Activated CD4-positive, alpha-beta T cell treated with anti-CD3 and anti-CD28 coated beads, Interleukin-2, amount 10 ng/mL, durations not matched to agents 24 days and 14 days (primary cell): ENCODE results near the gene RMND5A. TPM values are rescaled to one million over a fixed set of nuclear protein-coding genes. Genes with fewer than 3 reads are reported as not detected.

Experiments used
- DNase-seq: peaks from one replicate; pipeline ENCODE4 v3.0.0; 2022
- H3K27ac Mint-ChIP-seq: one replicate; pipeline ENCODE4 v1.8.0; 2022; ENCODE audit warnings: mild to moderate bottlenecking, mixed read lengths
- H3K27me3 Mint-ChIP-seq: one replicate; pipeline ENCODE4 v1.8.0; 2022; ENCODE audit warnings: mixed read lengths
- H3K36me3 Mint-ChIP-seq: one replicate; pipeline ENCODE4 v1.8.0; 2022; ENCODE audit warnings: low read depth, mild to moderate bottlenecking, mixed read lengths
- H3K4me1 Mint-ChIP-seq: one replicate; pipeline ENCODE4 v1.8.0; 2021; ENCODE audit warnings: mixed read lengths
- H3K4me3 Mint-ChIP-seq: one replicate; pipeline ENCODE4 v1.8.0; 2022; ENCODE audit warnings: mild to moderate bottlenecking, moderate library complexity, mixed read lengths
- H3K9me3 Mint-ChIP-seq: one replicate; pipeline ENCODE4 v1.8.0; 2021; ENCODE audit warnings: mixed read lengths
- intact Hi-C: fragments of 100-400 bp; cut with micrococcal nuclease; formaldehyde crosslinking; loops from one replicate; pipeline ENCODE4 v1.15.1; 2023
- total RNA-seq: library from RNA; stranded (reverse); gene quantifications from 2 replicates; pipeline ENCODE4 v1.2.3, GENCODE V29; 2022

Gene RMND5A
- total RNA-seq, 1 donor from 2014 or later, result 46.4 TPM

DNA sequence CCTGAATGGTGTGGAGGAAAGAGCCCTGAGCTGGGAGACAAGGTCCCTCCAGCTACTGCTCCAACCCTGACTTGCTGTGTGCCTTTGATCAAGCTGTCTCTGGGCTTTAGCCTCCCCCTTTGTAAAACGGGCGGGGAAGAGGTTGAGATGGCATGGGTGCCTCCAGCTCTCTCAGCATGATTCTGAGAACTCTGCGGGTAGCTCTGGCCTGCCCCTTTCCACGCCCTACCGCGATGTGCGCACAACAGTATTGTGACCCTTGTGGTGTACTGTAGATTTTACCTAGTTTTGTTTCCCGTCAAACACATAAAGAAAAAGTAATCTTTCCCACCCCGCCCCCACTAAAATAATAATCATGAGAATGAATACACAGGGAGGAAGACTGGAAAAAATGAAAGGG, 65.4 kb downstream of the RMND5A start:
- H3K36me3 Mint-ChIP-seq, result no peaks in the 10 kb centered on the region
- H3K27ac Mint-ChIP-seq, result no peak overlapping the region
- H3K27me3 Mint-ChIP-seq, result peaks cover 39% of the 10 kb centered on the region
- intact Hi-C loops, result no loop called here
- no peak overlapping the region for H3K4me3 Mint-ChIP-seq
- no peak for DNase-seq
- no peaks in the 10 kb centered on the region for H3K9me3 Mint-ChIP-seq
- H3K4me1 Mint-ChIP-seq, result peaks cover 6% of the 10 kb centered on the region

DNA sequence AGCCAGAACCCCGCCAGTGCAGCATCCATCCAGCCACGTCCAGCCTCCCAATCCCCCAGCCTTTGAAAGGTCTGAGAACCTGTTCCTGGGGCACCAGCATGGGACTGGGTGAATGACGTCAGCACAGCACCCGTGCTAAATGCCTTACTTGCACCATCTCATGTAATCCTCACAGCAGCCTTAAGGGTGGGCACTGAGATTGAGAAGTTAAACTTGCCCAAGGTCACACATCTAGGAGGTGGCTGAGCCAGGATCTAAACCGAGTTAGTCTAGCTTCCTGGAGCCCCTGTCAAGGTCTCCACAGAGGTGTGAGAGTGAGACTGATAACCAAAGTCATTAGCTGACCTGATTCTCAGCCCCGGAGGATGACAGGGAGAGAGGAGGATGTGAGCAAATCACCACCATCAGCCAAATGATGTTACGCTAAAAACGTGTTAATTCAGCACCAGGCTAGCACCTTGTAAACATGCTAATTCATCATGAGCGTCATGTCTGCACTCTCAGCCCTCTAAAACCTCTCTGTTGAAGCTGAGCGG, 66.0 kb downstream of the RMND5A start:
- Mint-ChIP-seq H3K4me1 (peaks cover 9% of the 10 kb centered on the region), H3K9me3 (no peaks in the 10 kb centered on the region), H3K27ac (peak overlapping the region; percentile 11), H3K36me3 (peaks cover 2% of the 10 kb centered on the region), H3K27me3 (peaks cover 42% of the 10 kb centered on the region), H3K4me3 (no peak overlapping the region)
- intact Hi-C loops, result no loop called here
- DNase-seq, result no peak

DNA sequence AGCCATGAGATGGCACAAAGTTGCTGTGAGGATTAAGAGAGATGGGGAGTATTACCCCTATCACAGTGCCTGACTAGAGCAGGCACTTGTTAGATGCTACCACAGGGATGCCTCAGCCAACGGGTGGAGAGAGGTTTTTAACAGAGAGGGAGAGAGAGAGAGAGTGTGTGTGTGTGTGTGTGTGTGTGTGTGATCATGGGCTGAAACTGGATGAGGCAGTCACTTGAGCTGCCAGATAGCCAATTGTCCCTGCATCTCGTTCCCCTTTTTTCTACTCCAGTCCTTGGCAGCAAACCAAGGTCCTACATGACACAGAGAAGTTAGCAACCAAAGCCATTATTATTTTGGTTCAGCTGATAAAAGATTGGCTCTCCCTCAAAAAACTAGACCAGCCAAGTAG, 67.6 kb downstream of the RMND5A start:
- Mint-ChIP-seq H3K9me3 (no peaks in the 10 kb centered on the region), H3K4me1 (peaks cover 18% of the 10 kb centered on the region), H3K27me3 (peaks cover 54% of the 10 kb centered on the region), H3K27ac (no peak overlapping the region), H3K36me3 (peaks cover 4% of the 10 kb centered on the region), H3K4me3 (no peak overlapping the region)
- intact Hi-C loops, result no loop called here
- no peak for DNase-seq

DNA sequence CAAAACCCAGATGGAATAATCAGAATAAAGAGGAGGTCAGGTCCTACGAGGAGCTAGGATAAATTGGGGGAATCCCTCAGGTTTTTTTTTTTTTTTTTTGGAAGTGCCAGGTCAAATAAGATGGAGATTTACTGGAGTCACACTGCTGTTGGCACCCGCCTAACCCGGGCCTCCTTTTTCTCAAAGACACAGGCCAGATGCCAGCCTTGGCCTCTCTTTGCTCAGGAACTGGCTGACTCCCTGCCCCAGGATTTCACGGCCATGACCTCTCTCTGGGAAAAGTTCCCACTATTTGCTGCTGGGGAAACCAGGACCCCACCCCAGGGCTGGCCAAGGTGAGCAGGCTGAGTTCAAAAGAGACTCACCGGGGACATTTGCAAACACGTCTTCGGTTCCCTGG, 68.1 kb downstream of the RMND5A start:
- Mint-ChIP-seq H3K36me3 (peaks cover 4% of the 10 kb centered on the region), H3K27ac (no peak overlapping the region), H3K9me3 (no peaks in the 10 kb centered on the region), H3K4me3 (no peak overlapping the region), H3K27me3 (peaks cover 58% of the 10 kb centered on the region), H3K4me1 (peaks cover 22% of the 10 kb centered on the region)
- DNase-seq, result no peak
- intact Hi-C loops, result no loop called here

DNA sequence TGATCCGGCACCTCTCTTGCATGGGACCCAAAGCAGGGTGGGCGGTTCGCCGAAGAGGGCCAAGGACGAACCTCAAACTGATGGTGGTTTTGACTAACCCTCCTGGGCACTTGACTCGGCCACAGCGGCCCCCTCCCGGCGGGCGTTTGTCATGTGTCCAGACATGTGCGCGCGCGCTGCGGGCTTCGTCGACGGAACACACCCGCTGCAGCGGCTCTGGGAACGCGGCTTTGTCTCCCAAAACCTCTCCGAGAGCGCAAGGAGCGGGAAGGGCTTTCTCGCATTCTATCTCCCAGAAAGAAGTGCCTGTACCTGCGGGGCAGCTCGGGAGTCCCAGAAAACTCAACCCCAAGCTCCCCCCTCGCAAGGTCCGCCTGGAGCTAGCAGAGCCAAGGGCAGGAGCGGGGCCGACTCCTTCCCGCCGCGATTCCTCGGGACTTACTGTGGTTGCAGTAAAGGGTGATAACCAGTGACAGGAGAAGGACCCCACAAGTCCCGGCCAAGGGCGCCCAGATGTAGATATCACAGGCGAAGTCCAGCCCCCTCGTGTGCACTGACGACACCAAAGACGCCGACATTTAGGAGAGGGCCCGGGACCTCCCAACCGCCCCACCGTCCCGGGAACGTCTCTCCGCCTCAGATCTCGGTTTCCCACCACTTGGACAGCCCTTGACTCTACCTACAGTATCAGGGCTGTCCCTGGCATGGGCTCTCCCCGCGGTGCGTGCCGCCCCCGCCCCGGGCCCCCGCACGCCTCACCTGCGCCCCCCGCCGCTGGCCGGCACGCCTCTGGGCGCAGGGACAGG, 69.0 kb downstream of the RMND5A start:
- peaks cover 30% of the 10 kb centered on the region for H3K4me1 Mint-ChIP-seq
- peaks cover 65% of the 10 kb centered on the region for H3K27me3 Mint-ChIP-seq
- no peaks in the 10 kb centered on the region for H3K9me3 Mint-ChIP-seq
- DNase-seq, result no peak
- H3K4me3 Mint-ChIP-seq, result no peak overlapping the region
- H3K36me3 Mint-ChIP-seq, result peaks cover 4% of the 10 kb centered on the region
- no peak overlapping the region for H3K27ac Mint-ChIP-seq
- intact Hi-C loops, result no loop called here

DNA sequence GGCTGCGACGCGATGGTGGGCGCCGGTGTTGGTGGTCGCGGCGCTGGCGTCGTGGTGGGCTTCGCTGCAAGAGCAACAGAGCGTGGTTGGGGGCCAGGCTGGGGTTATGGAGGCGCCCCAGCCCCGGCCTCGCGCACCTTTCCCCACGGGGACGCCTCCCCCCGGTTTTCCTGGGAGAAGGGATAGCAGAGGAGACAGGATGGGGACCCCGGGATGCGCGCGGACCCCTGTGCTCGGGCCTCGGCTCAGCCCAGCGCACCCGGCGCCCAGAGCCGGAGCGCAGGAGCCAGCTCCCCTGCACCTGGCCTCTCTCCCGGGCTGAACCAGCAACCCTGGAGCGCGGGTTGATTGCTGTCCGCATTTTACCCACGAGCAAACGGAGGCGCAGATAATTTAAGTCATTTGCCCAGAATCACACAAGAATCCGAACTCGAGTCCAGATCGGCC, 69.6 kb downstream of the RMND5A start:
- DNase-seq, result no peak
- intact Hi-C loops, result no loop called here
- H3K4me3 Mint-ChIP-seq, result peak overlapping the region; percentile 70
- H3K4me1 Mint-ChIP-seq, result peaks cover 34% of the 10 kb centered on the region
- H3K27me3 Mint-ChIP-seq, result peaks cover 65% of the 10 kb centered on the region
- no peak overlapping the region for H3K27ac Mint-ChIP-seq
- H3K36me3 Mint-ChIP-seq, result peaks cover 4% of the 10 kb centered on the region
- no peaks in the 10 kb centered on the region for H3K9me3 Mint-ChIP-seq

DNA sequence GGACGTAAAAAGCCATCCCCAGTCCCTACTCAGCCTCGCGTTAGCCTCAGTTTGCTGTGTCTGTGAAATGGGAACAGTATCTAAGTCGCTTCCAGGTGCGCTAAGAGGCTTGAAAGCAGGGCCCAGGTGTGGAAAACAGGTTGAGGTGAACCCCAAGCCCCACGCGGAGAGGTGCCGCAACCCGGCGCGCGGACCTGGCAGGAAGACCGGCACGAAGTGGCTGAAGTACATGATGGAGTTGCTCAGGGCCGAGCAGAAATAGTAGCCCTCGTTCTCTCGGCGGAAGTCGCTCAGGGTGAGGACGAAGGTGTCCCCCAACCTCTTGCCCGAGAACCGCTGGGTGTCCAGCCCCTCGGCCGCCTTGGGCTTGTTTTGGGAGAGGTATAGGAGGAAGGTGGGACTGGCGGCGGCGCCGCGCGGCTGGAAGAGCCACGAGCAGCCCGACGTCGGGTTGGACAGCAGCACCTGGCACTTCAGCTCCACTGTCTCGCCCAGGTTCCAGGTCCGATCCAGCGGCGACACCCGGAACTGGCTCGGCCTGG, 70.1 kb downstream of the RMND5A start:
- peak; percentile 68 for DNase-seq

DNA sequence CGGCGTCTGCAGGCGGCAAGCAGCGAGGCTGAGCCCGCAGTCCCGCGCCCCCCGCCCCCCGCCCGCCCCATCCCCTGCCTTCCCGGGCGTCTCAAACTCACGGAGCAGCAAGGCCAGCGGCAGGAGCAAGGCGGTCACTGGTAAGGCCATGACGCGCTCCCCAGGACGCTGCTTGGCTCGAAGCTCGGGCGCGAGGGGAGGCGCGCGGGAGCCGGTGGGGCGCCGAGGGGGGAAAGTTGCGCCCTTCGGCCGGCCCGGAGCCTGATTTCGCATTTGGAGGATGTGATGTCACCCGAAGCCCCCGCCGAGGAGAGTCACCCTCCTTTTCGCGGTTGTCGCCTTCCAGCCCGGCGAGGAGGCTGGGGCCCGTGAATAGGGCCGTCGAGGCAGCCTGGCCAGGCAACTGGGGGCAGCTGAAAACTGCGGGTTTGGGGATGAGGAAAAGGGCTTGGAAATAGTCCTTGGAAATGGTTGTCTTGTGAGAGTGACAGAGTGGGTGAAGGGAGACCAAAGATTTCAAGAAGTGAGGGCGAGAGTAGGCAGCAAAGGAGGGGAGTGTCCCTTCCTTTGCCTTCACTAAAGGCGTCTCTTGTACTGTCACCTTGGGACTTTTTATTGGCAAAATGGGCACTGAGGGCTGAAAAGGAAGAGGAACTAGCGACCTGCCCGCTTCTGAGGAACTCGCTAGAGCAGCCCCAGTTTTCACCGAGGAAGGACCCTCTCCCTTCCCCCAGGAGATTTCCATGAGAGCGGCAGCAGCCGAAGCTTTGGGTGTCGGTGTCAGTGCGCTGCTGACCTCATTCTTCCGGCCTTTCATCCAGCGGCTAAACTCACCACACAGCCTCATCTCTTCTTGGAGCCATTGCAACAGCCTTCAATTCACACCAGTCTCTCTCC, 70.8 kb downstream of the RMND5A start, which contains the start of gene CD8A:
Gene CD8A, minus strand, starts transcription at position 238 of the 897 bp plus-strand sequence. Its CDS starts 88 bp downstream, at position 150.
- Mint-ChIP-seq H3K27me3 (peaks cover 61% of the 10 kb centered on the region), H3K27ac (peak within 1 kb of the TSS; percentile 57), H3K36me3 (peaks cover 10% of the 10 kb centered on the region), H3K4me3 (peak within 1 kb of the TSS; percentile 86), H3K9me3 (peaks cover 10% of the 10 kb centered on the region), H3K4me1 (peaks cover 40% of the 10 kb centered on the region)
- intact Hi-C loops, result no loop called here
- peak; percentile 73 for DNase-seq

More for the DNA sequence above, 70.1 kb downstream of the RMND5A start:
- intact Hi-C loops, result no loop called here
- Mint-ChIP-seq H3K27ac (no peak overlapping the region), H3K4me3 (peak overlapping the region; percentile 70), H3K36me3 (peaks cover 8% of the 10 kb centered on the region), H3K27me3 (peaks cover 65% of the 10 kb centered on the region), H3K9me3 (peaks cover 4% of the 10 kb centered on the region), H3K4me1 (peaks cover 39% of the 10 kb centered on the region)

DNA sequence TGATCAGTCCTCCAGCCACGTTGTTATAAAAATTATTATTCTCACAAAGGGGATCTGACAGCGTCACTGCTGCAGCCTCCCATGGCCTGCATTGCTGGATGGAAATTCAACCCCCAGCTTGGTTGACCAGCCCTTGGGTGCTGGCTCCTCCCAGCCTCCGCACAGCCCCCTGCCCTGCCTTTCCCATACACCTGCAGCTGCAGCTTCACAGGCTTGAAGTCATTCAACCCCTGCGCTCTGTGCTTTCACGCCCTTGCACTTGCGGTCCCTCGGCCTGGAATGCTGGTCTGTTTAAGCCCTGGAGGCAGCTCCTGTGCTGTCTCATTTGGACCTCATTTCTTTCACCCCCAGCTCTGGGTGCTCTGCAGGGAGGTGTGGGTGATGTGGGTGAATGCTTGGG, 71.5 kb downstream of the RMND5A start:
- peaks cover 40% of the 10 kb centered on the region for H3K4me1 Mint-ChIP-seq
- H3K4me3 Mint-ChIP-seq, result peak overlapping the region; percentile 86
- H3K27ac Mint-ChIP-seq, result no peak overlapping the region
- no peak for DNase-seq
- peaks cover 58% of the 10 kb centered on the region for H3K27me3 Mint-ChIP-seq
- peaks cover 14% of the 10 kb centered on the region for H3K36me3 Mint-ChIP-seq
- peaks cover 16% of the 10 kb centered on the region for H3K9me3 Mint-ChIP-seq
- intact Hi-C loops, result no loop called here

DNA sequence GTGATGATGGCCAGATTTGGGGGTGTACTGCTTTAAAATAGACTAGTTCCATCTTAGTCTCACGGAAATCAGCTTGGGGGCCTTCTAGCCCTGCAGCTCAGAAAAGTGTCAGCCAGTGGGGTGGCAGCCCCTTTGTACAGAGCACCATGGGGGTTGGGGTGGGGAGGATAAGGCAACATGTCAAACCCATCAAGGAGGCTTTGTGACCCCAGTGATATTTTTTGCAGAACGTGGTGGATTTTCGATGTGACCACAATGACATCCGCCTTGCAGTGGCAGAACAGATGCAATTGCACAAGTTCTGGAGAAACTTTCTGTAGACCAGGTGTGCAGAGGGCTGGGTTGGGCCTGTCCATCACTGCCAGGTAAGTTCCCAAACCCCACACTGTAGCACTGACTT, 73.7 kb downstream of the RMND5A start:
- H3K27me3 Mint-ChIP-seq, result peaks cover 46% of the 10 kb centered on the region
- peaks cover 22% of the 10 kb centered on the region for H3K36me3 Mint-ChIP-seq
- DNase-seq, result peak; percentile 60
- H3K4me1 Mint-ChIP-seq, result peaks cover 40% of the 10 kb centered on the region
- H3K27ac Mint-ChIP-seq, result no peak overlapping the region
- H3K4me3 Mint-ChIP-seq, result peak overlapping the region; percentile 24
- H3K9me3 Mint-ChIP-seq, result peaks cover 28% of the 10 kb centered on the region
- intact Hi-C loops, result no loop called here

DNA sequence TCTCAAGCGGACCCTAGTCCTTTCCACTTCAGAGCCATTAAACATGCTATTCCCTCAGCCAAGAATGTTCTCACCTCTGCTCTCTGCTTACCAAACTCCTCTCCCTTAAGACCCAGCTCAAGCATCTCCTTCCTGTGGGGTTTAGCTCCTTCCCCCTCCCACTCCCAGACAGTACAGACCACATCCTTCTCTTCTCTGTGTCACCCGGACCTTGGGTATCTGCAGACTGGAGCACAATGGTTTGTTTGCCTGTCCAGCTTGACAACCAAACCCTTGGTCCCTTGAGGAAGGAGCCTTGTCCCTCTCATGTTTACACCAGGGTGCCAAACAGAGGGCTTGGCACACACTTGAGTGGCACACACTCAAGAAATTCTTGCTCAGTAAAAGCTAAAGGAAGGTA, 74.8 kb downstream of the RMND5A start:
- H3K27me3 Mint-ChIP-seq, result peaks cover 41% of the 10 kb centered on the region
- peaks cover 22% of the 10 kb centered on the region for H3K36me3 Mint-ChIP-seq
- H3K4me1 Mint-ChIP-seq, result peaks cover 39% of the 10 kb centered on the region
- peak; percentile 70 for DNase-seq
- H3K27ac Mint-ChIP-seq, result no peak overlapping the region
- intact Hi-C loops, result no loop called here
- H3K4me3 Mint-ChIP-seq, result peak overlapping the region; percentile 10
- H3K9me3 Mint-ChIP-seq, result peaks cover 28% of the 10 kb centered on the region

DNA sequence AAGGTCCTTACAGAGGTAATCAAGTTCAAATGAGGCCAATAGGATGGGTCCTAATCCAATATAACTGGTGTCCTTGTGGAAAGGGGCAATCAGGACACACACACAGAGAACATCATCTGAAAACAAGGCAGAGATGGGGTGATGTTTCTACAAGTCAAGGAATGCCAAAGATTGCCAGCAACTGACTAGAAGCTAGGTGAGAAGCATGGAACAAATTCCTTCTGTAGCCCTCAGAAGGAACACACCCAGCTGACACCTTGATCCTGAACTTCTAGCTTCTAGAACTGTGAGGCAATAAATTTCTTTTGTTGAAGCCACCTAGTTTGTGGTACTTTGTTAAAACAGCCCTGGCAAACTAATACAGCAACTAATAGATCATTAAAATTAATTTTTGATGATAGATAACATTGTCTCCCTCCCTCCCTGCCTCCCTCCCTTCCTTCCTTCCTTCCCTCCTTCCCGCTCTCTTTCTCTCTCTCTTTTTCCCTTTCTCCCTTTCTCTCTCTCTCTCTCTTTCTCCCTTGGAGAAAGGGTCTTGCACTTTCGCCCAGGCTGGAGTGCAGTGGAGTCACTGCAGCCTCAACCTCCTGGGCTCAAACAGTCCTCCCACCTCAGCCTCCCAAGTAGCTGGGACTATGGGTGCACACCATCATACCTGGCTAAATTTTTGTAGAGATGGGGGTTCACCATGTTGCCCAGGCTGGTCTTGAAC, 80.9 kb downstream of the RMND5A start:
- Mint-ChIP-seq H3K27me3 (peaks cover 19% of the 10 kb centered on the region), H3K9me3 (peaks cover 17% of the 10 kb centered on the region), H3K36me3 (peaks cover 10% of the 10 kb centered on the region), H3K4me1 (peaks cover 3% of the 10 kb centered on the region), H3K4me3 (no peak overlapping the region), H3K27ac (no peak overlapping the region)
- DNase-seq, result no peak
- intact Hi-C loops, result no loop called here
